MM.1S (cell line): ENCODE measurements around the gene ATF7.

Experiments used
- CTCF ChIP-seq: fragments of 300-600 bp; sonication (generic); IDR thresholded peaks from 2 replicates; pipeline ENCODE4 v1.5.1; 2016; ENCODE audit warnings: antibody characterized with exemption, low read length, mixed read lengths
- EZH2 ChIP-seq: fragments of 300-600 bp; sonication (generic); optimal IDR thresholded peaks from 2 replicates; pipeline ENCODE3; 2017; ENCODE audit warnings: low read depth, mild to moderate bottlenecking, antibody characterized with exemption, low read length, mixed read lengths
- EZH2phosphoT487 ChIP-seq: fragments of 300-600 bp; sonication (generic); IDR thresholded peaks from 2 replicates; pipeline ENCODE4 v1.6.1; 2018; ENCODE audit warnings: antibody characterized with exemption, low read length

GRCh38 chr12:53593031-53593430, 33.2 kb downstream of the ATF7 start:
- TF ChIP-seq EZH2 (no peak), CTCF (no peak), EZH2phosphoT487 (no peak)
